ENCODE results near the gene ZFP36L2. TPM values are rescaled to one million over a fixed set of nuclear protein-coding genes. Genes with fewer than 3 reads are reported as not detected.

The ZFP36L2 gene
- total and polyA plus RNA-seq, 12 donors, result 8.4 to 333 (median 107) TPM

- Histone ChIP-seq H3K36me3 (replicated peaks in 1 of 2) (peaks cover 0 to 42% of the 10 kb centered on the region in 2 donors), H3K4me3 (peak overlapping the region; percentile 54 to 96 (median 70)), H3K4me1 (replicated peaks in 1 of 2) (peaks cover 20 to 31% of the 10 kb centered on the region in 2 donors), H3K27me3 (no peaks in the 10 kb centered on the region), H3K9me3 (replicated peaks in 1 of 3) (no peaks in the 10 kb centered on the region), H3K27ac (peak overlapping the region; percentile 95 to 100 (median 99))
- intact Hi-C loops (cut with DNase I), result loop anchor here (2.0 to 10.0 kb wide), 4 partner anchors 92 to 392 kb away; no protein-coding TSS in a partner anchor
- DNase-seq, result peak; percentile 96 to 98 (median 98)
- WGBS, 4 donors, result 0 to 3% (median 1%) methylated on average over 19 to 77 of the region's 77 CpGs
- TF ChIP-seq POLR2A (IDR thresholded peaks at IDR 0.05), result peak; percentile 53 to 76
- peak in 3 of 6 experiments; percentile 35 to 49 (median 35) for TF ChIP-seq CTCF (IDR thresholded peaks at IDR 0.05)
Observed at GRCh38 chr2:43226955-43227829, 786 bp upstream of the ZFP36L2 start.

DNA sequence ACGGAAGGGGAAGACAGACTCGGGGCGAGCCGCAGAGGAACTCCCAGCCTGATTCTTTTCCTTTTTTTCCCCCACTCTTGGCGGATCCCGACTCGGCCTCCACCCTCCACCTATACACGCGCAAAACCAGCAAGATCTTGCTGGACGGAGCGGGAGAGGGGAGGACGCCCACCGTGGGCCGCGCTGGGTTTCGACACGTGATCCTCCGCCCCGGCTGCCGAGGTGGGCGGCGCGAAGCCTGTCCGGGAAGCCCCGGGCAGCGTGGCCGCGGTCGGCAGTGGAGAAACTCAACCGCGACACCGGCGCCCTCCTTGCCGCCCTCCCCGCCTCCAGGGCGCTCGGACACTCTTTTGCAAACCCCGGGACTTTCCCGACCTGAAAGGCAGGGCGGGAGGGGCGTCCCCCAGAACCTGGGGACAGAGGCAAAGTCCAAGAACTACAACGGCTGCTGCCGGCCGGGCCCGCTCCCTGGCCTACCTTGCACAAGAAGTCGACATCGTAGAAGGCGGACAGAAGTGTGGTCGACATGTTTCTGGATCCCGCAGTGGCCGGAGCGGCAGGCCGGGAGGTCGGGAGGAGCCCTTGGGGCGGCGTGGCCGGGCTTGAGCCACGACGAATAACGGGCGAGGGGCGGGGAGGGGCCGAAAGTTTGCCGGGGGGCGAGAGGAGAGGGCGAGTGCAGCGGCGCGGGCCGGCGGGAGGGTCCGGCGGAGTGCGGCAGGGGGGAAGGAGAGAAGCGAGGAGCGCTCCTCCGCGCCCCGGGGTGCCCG is 433 bp downstream of the ZFP36L2 start:
- Histone ChIP-seq H3K36me3 (replicated peaks in 1 of 2) (peaks cover 0 to 44% of the 10 kb centered on the region in 2 donors), H3K4me3 (peak overlapping the region; percentile 88 to 96 (median 90)), H3K9me3 (replicated peaks in 1 of 3) (no peaks in the 10 kb centered on the region), H3K4me1 (replicated peaks in 1 of 2) (peaks cover 30 to 42% of the 10 kb centered on the region in 2 donors), H3K27me3 (no peaks in the 10 kb centered on the region), H3K27ac (peak overlapping the region; percentile 98 to 100 (median 99))
- peak in 5 of 7 donors; percentile 60 to 80 (median 67) for DNase-seq
- TF ChIP-seq CTCF (IDR thresholded peaks at IDR 0.05) (no peak), POLR2A (IDR thresholded peaks at IDR 0.05) (no peak)
- intact Hi-C loops (cut with DNase I), result loop anchor here (2.0 to 10.0 kb wide), 4 partner anchors 91 to 391 kb away; no protein-coding TSS in a partner anchor
- 0 to 2% (median 0%) methylated on average over 7 to 80 of the region's 80 CpGs for WGBS, 4 donors

DNA sequence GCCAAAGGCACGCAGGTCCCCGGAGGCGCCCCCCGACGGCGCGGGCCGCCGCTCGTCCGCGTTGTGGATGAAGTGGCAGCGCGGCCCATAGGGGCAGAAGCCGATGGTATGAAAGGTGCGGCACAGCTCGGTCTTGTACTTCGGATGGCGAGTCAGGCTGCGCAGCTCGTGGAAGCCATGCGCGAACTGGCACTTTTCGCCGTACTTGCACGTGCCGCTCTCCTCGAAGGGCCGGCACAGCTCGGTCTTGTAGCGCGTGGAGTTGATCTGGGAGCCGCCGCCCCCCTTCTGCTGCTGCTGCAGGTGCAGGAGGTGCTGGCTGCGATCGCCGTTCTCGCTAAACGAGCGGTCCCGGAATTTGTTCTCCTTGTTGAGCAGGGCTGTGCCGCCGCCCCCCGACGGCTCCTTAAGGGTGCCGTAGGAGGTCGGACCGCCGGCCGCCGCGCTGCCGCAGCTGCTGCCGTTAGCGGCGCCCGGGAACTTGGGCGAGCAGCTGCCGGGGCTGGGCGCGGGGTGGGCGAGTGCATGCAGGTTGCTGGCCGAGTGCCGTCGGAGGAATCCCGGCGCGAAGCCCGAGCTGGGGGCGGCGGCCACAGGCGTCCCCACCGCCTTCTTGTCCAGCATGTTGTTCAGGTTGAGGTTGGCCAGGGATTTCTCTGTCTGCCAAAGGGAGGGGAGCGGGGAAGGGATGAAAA is 1.2 kb downstream of the ZFP36L2 start:
- Histone ChIP-seq H3K27ac (peak overlapping the region; percentile 98 to 100 (median 99)), H3K9me3 (replicated peaks in 1 of 3) (no peaks in the 10 kb centered on the region), H3K4me1 (replicated peaks in 1 of 2) (peaks cover 38 to 49% of the 10 kb centered on the region in 2 donors), H3K4me3 (peak overlapping the region; percentile 88 to 96 (median 90)), H3K27me3 (no peaks in the 10 kb centered on the region), H3K36me3 (replicated peaks in 1 of 2) (peaks cover 0 to 39% of the 10 kb centered on the region in 2 donors)
- peak; percentile 56 to 78 (median 66) for DNase-seq
- WGBS, 4 donors, result 0% methylated on average over 1 to 74 of the region's 74 CpGs
- TF ChIP-seq POLR2A (IDR thresholded peaks at IDR 0.05) (peak in 1 of 2 donors; percentile 5), CTCF (IDR thresholded peaks at IDR 0.05) (peak in 1 of 6 experiments; percentile 9)
- intact Hi-C loops (cut with DNase I), result loop anchor here (5.0 to 10.0 kb wide), 3 partner anchors 90 to 390 kb away; no protein-coding TSS in a partner anchor
